SIG-M5 (cell line): Measurements from ENCODE around the gene SDHC.
"Not testable (repeated sequence)": the region's sequence is repeated elsewhere in the genome, so short reads cannot be mapped to it uniquely, and the experiment has no call there.

Source experiments
- DNase-seq: peaks from one replicate; lab custom pipeline; 2025; lab: John Stamatoyannopoulos, UW

Gene SDHC

GRCh38 chr1:161311595-161312181, 2.5 kb upstream of the SDHC start:
- no peak for DNase-seq

- no peak for DNase-seq
Measured at GRCh38 chr1:161313554-161314200, 504 bp upstream of the SDHC start.

GRCh38 chr1:161315841-161316674, 1.9 kb downstream of the SDHC start:
- not testable (repeated sequence) for DNase-seq

GRCh38 chr1:161324020-161324419, 9.8 kb downstream of the SDHC start:
- no peak for DNase-seq

- no peak for DNase-seq
Measured at GRCh38 chr1:161330346-161330745, 16.2 kb downstream of the SDHC start.

- DNase-seq, result no peak
Measured at GRCh38 chr1:161333166-161333565, 19.0 kb downstream of the SDHC start.

- no peak for DNase-seq
Measured at GRCh38 chr1:161335796-161336195, 21.6 kb downstream of the SDHC start.

GRCh38 chr1:161342177-161342576, 28.0 kb downstream of the SDHC start:
- DNase-seq, result no peak

- no peak for DNase-seq
Measured at GRCh38 chr1:161342821-161343220, 28.6 kb downstream of the SDHC start.

- DNase-seq, result no peak
Measured at GRCh38 chr1:161350671-161351070, 36.5 kb downstream of the SDHC start.

GRCh38 chr1:161351482-161351881, 37.3 kb downstream of the SDHC start:
- DNase-seq, result no peak

GRCh38 chr1:161357073-161357472, 42.9 kb downstream of the SDHC start:
- no peak for DNase-seq

- DNase-seq, result no peak
Measured at GRCh38 chr1:161359291-161359690, 45.1 kb downstream of the SDHC start.

GRCh38 chr1:161364332-161364731, 50.2 kb downstream of the SDHC start:
- no peak for DNase-seq

GRCh38 chr1:161365207-161365606, 51.0 kb downstream of the SDHC start:
- no peak for DNase-seq

- DNase-seq, result no peak
Measured at GRCh38 chr1:161367684-161368400, 53.7 kb downstream of the SDHC start, which contains the start of gene CFAP126. Gene CFAP126, minus strand, starts transcription at chr1:161367876. Its CDS starts 8 bp downstream, at chr1:161367868.

- DNase-seq, result no peak
Measured at GRCh38 chr1:161373442-161373841, 59.3 kb downstream of the SDHC start.

- DNase-seq, result no peak
Measured at GRCh38 chr1:161374373-161374772, 60.2 kb downstream of the SDHC start.

- no peak for DNase-seq
Measured at GRCh38 chr1:161378014-161378413, 63.8 kb downstream of the SDHC start.

- DNase-seq, result no peak
Measured at GRCh38 chr1:161379071-161379470, 64.9 kb downstream of the SDHC start.

GRCh38 chr1:161381707-161382106, 67.5 kb downstream of the SDHC start:
- no peak for DNase-seq
